Neural cell (in vitro differentiated cells): Measurements from ENCODE around the gene SNRPA. TPM values are rescaled to one million over a fixed set of nuclear protein-coding genes. Genes with fewer than 3 reads are reported as not detected.

Experiments used
- H2AFZ ChIP-seq: fragments of 200-600, 300-800 bp; sonication (generic), shearing (Covaris generic); 2 replicates; pipeline ENCODE4 v1.6.0; 2014; ENCODE audit warnings: low read depth, mild to moderate bottlenecking, antibody characterized with exemption, low read length, moderate library complexity
- H3F3A ChIP-seq: fragments of 200-600 bp; shearing (Covaris generic); 2 replicates; pipeline ENCODE4 v1.6.1; 2016; ENCODE audit warnings: mild to moderate bottlenecking, moderate library complexity, mixed read lengths, antibody characterized with exemption, low read length; ENCODE audit not compliant: insufficient read depth, poor library complexity, severe bottlenecking
- H3K27ac ChIP-seq: fragments of 200-600, 300-800 bp; sonication (generic), shearing (Covaris generic); 2 replicates; pipeline ENCODE4 v1.5.1; 2014; ENCODE audit warnings: mild to moderate bottlenecking, low read length, moderate library complexity
- H3K27me3 ChIP-seq: fragments of 300-800, 200-600 bp; sonication (generic), shearing (Covaris generic); 2 replicates; pipeline ENCODE4 v1.6.0; 2014; ENCODE audit warnings: mild to moderate bottlenecking, low read depth, low read length, moderate library complexity; ENCODE audit not compliant: insufficient read depth
- H3K36me3 ChIP-seq: fragments of 300-800, 200-600 bp; sonication (generic), shearing (Covaris generic); 2 replicates; pipeline ENCODE4 v1.5.1; 2014; ENCODE audit warnings: mild to moderate bottlenecking, antibody characterized with exemption, low read length, moderate library complexity; ENCODE audit not compliant: insufficient read depth
- H3K4me2 ChIP-seq: fragments of 300-800, 200-600 bp; sonication (generic), shearing (Covaris generic); 2 replicates; pipeline ENCODE4 v1.6.0; 2014; ENCODE audit warnings: mild to moderate bottlenecking, low read length
- H3K4me3 ChIP-seq: fragments of 300-800, 200-600 bp; sonication (generic), shearing (Covaris generic); 2 replicates; pipeline ENCODE4 v1.5.1; 2014; ENCODE audit warnings: mild to moderate bottlenecking, low read length, moderate library complexity
- H3K79me2 ChIP-seq: fragments of 200-600 bp; shearing (Covaris generic); replicated peaks from 2 replicates; pipeline ENCODE4 v1.6.0; 2014; ENCODE audit warnings: mild to moderate bottlenecking, low read length, moderate library complexity; ENCODE audit not compliant: insufficient read depth
- H3K9ac ChIP-seq: fragments of 300-800, 200-600 bp; sonication (generic), shearing (Covaris generic); 2 replicates; pipeline ENCODE4 v1.6.1; 2016; ENCODE audit warnings: mild to moderate bottlenecking, low read length, mixed read lengths
- H3K9me2 ChIP-seq: fragments of 200-600 bp; shearing (Covaris generic); 2 replicates; pipeline ENCODE4 v1.6.1; 2016; ENCODE audit warnings: mild to moderate bottlenecking, low read length, mixed read lengths; ENCODE audit not compliant: insufficient read depth
- H3K9me3 ChIP-seq: fragments of 200-600, 300-800 bp; sonication (generic), shearing (Covaris generic); 2 replicates; pipeline ENCODE4 v1.6.1; 2016; ENCODE audit warnings: mild to moderate bottlenecking, mixed run types, low read length, moderate library complexity, mixed read lengths
- H4K20me1 ChIP-seq: fragments of 200-600 bp; shearing (Covaris generic); 2 replicates; pipeline ENCODE4 v1.6.1; 2016; ENCODE audit warnings: mild to moderate bottlenecking, mixed run types; ENCODE audit not compliant: insufficient read depth
- CTCF ChIP-seq: fragments of 450-650 bp; IDR thresholded peaks from 2 replicates; pipeline ENCODE4 v1.5.1; 2014; ENCODE audit warnings: antibody characterized with exemption, mild to moderate bottlenecking, moderate library complexity; ENCODE audit not compliant: poor library complexity, severe bottlenecking
- EP300 ChIP-seq: fragments of 450-650 bp; conservative IDR thresholded peaks from 2 replicates; pipeline ENCODE4 v1.6.1; 2014; ENCODE audit warnings: antibody characterized with exemption, mild to moderate bottlenecking, moderate library complexity; ENCODE audit not compliant: poor library complexity, severe bottlenecking
- EZH2 ChIP-seq: fragments of 200-600, 300-800 bp; shearing (Covaris generic), sonication (generic); IDR thresholded peaks from 2 replicates; pipeline ENCODE4 v1.6.1; 2014; ENCODE audit warnings: antibody characterized with exemption, low read length, borderline replicate concordance, mild to moderate bottlenecking; ENCODE audit not compliant: insufficient read depth, poor library complexity, severe bottlenecking
- MXI1 ChIP-seq: fragments of 450-650 bp; conservative IDR thresholded peaks from 2 replicates; pipeline ENCODE4 v1.6.1; 2014; ENCODE audit warnings: antibody characterized with exemption, mild to moderate bottlenecking; ENCODE audit not compliant: poor library complexity, severe bottlenecking
- POLR2AphosphoS5 ChIP-seq: IDR thresholded peaks from 2 replicates; pipeline ENCODE4 v1.6.1; 2012
- RAD21 ChIP-seq: fragments of 450-650 bp; conservative IDR thresholded peaks from 2 replicates; pipeline ENCODE4 v1.6.1; 2014; ENCODE audit warnings: antibody characterized with exemption, mild to moderate bottlenecking, moderate library complexity
- REST ChIP-seq: IDR thresholded peaks from 2 replicates; pipeline ENCODE4 v1.6.1; 2012; ENCODE audit warnings: borderline replicate concordance
- SMC3 ChIP-seq: fragments of 450-650 bp; conservative IDR thresholded peaks from 2 replicates; pipeline ENCODE4 v1.6.1; 2014; ENCODE audit warnings: antibody characterized with exemption, mild to moderate bottlenecking, moderate library complexity; ENCODE audit not compliant: poor library complexity
- TAF1 ChIP-seq: IDR thresholded peaks from 2 replicates; pipeline ENCODE4 v1.6.1; 2012; ENCODE audit warnings: low read depth
- polyA plus RNA-seq: library from polyadenylated mRNA; depleted of rRNA; stranded (reverse); fragments of >200 nt; gene quantifications from 2 replicates; pipeline ENCODE4 v1.2.3, GENCODE V29; 2014

The SNRPA gene
- polyA plus RNA-seq, 1 donor from 2014 or later, result 29.9 TPM

- H2AFZ ChIP-seq, result no peak overlapping the region
- no peak overlapping the region for H3K4me2 ChIP-seq
- no peak overlapping the region for H3K9ac ChIP-seq
- H3K9me3 ChIP-seq, result no peaks in the 10 kb centered on the region
- no peaks in the 10 kb centered on the region for H3K9me2 ChIP-seq
- TF ChIP-seq SMC3, result no peak
- H3K27ac ChIP-seq, result no peak overlapping the region
- H3K4me3 ChIP-seq, result no peak overlapping the region
- no peaks in the 10 kb centered on the region for H3K79me2 ChIP-seq
- H3K36me3 ChIP-seq, result no peaks in the 10 kb centered on the region
- no peaks in the 10 kb centered on the region for H4K20me1 ChIP-seq
- H3F3A ChIP-seq, result no peaks in the 10 kb centered on the region
- H3K27me3 ChIP-seq, result no peaks in the 10 kb centered on the region
Measured at GRCh38 chr19:40742477-40742876, 8.5 kb upstream of the SNRPA start.

- Histone ChIP-seq H3K79me2 (no peaks in the 10 kb centered on the region), H3K9me2 (no peaks in the 10 kb centered on the region), H4K20me1 (no peaks in the 10 kb centered on the region), H3K9me3 (no peaks in the 10 kb centered on the region), H3K27me3 (no peaks in the 10 kb centered on the region), H3F3A (no peaks in the 10 kb centered on the region), H3K9ac (no peak overlapping the region), H3K4me2 (no peak overlapping the region), H3K4me3 (no peak overlapping the region), H3K36me3 (no peaks in the 10 kb centered on the region), H2AFZ (no peak overlapping the region), H3K27ac (no peak overlapping the region)
- TF ChIP-seq REST (no peak), CTCF (no peak), TAF1 (no peak), POLR2AphosphoS5 (no peak), EP300 (no peak), MXI1 (no peak), EZH2 (no peak), SMC3 (no peak), RAD21 (no peak)
Measured at GRCh38 chr19:40742886-40743285, 8.1 kb upstream of the SNRPA start.

- Histone ChIP-seq H3K79me2 (no peaks in the 10 kb centered on the region), H4K20me1 (no peaks in the 10 kb centered on the region), H3K9me3 (no peaks in the 10 kb centered on the region), H2AFZ (no peak overlapping the region), H3K36me3 (no peaks in the 10 kb centered on the region), H3F3A (no peaks in the 10 kb centered on the region), H3K4me3 (no peak overlapping the region), H3K4me2 (no peak overlapping the region), H3K9ac (no peak overlapping the region), H3K27me3 (no peaks in the 10 kb centered on the region), H3K9me2 (no peaks in the 10 kb centered on the region), H3K27ac (no peak overlapping the region)
- TF ChIP-seq CTCF (no peak), POLR2AphosphoS5 (no peak), EZH2 (no peak), SMC3 (no peak), MXI1 (no peak), RAD21 (no peak), EP300 (no peak), REST (no peak), TAF1 (no peak)
Measured at GRCh38 chr19:40743926-40744325, 7.1 kb upstream of the SNRPA start.
